ENCODE measurements around the gene POC1A. TPM values are rescaled to one million over a fixed set of nuclear protein-coding genes. Genes with fewer than 3 reads are reported as not detected.
A peak's percentile ranks its signal among the peaks of the same experiment; 100 is the strongest.

Gene POC1A
- total and polyA plus RNA-seq, 10 of the 15 experiments (the other 5 are each of a cell fraction or from before 2014, with no cell fraction given) = 8.5 to 49.8 (median 23.5) TPM

- Histone ChIP-seq H3K9me3 (replicated peaks; ENCODE audit: control insufficient read depth, insufficient read depth, low read length) (no peaks in the 10 kb centered on the region), H3K4me3 (no peak overlapping the region), H3K36me3 (ENCODE audit: control insufficient read depth in 2 of 2, insufficient read depth in 2 of 2, low read length in 1 of 2) (peaks cover 4 to 21% of the 10 kb centered on the region in 2 experiments), H3K9ac (ENCODE audit: control insufficient read depth, insufficient read depth, low read length) (no peak overlapping the region), H3K4me1 (ENCODE audit: control insufficient read depth, insufficient read depth, low read length) (peaks cover 15% of the 10 kb centered on the region), H3K27ac (ENCODE audit: control insufficient read depth, insufficient read depth) (no peak overlapping the region), H3K79me2 (ENCODE audit: control insufficient read depth, insufficient read depth, low read length) (peaks cover 21% of the 10 kb centered on the region), H4K20me1 (ENCODE audit: control insufficient read depth, insufficient read depth) (no peaks in the 10 kb centered on the region), H3K4me2 (ENCODE audit: control insufficient read depth, insufficient read depth) (no peak overlapping the region), H3K27me3 (replicated peaks in 1 of 2; ENCODE audit: control insufficient read depth in 2 of 2, insufficient read depth in 2 of 2, low read length in 1 of 2) (no peaks in the 10 kb centered on the region), H2AFZ (ENCODE audit: control insufficient read depth, low read depth, low read length) (no peak overlapping the region)
- ChIA-PET RAD21 (ENCODE audit: unreplicated experiment) (no interaction called here), SMC1A (ENCODE audit: uncharacterized antibody, unreplicated experiment) (no interaction called here), CTCF (no interaction called here), POLR2A (no interaction called here)
- DNase-seq (ENCODE audit: low read depth, low spot score) = no peak
- FAIRE-seq = no peak
- intact Hi-C loops (cut with micrococcal nuclease; ENCODE audit: unreplicated experiment) = no loop called here
- ATAC-seq = no peak
- WGBS (ENCODE audit: insufficient coverage, insufficient replicate concordance, low lambda C conversion rate, missing lambda C conversion rate) = 69% methylated on average over 2 of the region's 2 CpGs
- in situ Hi-C loops (cut with MboI) = no loop called here
- TF ChIP-seq IKZF2 (IDR thresholded peaks at IDR 0.05) (no peak), MLLT1 (IDR thresholded peaks at IDR 0.05) (peak; percentile 51; the same call in 1 of the 2 replicates)
- no TSS peak for BruUV-seq (replicated peaks)
Measured at GRCh38 chr3:52049503-52049902, 104.7 kb downstream of the POC1A start.

- no TSS peak for BruUV-seq (replicated peaks)
- no peak for TF ChIP-seq WRNIP1 (IDR thresholded peaks at IDR 0.05; ENCODE audit: borderline replicate concordance, low read depth, low read length)
- TF ChIP-seq SUZ12 (IDR thresholded peaks at IDR 0.05; ENCODE audit: unreplicated experiment) = no peak
- no peak for TF ChIP-seq EP300 (IDR thresholded peaks at IDR 0.05; ENCODE audit: borderline replicate concordance in 1 of 2, control insufficient read depth in 1 of 2, low read depth in 2 of 2, low read length in 2 of 2)
- no peak for TF ChIP-seq TCF3 (IDR thresholded peaks at IDR 0.05; ENCODE audit: borderline replicate concordance, insufficient read depth, low read depth, low read length)
- in situ Hi-C loops (cut with MboI) (no loop called here), intact Hi-C loops (cut with micrococcal nuclease; ENCODE audit: unreplicated experiment) (no loop called here)
- Histone ChIP-seq H4K20me1 (ENCODE audit: control insufficient read depth, insufficient read depth) (no peaks in the 10 kb centered on the region), H3K4me2 (ENCODE audit: control insufficient read depth, insufficient read depth) (no peak overlapping the region), H3K36me3 (ENCODE audit: control insufficient read depth in 2 of 2, insufficient read depth in 2 of 2, low read length in 1 of 2) (peaks cover 4 to 21% of the 10 kb centered on the region in 2 experiments), H3K4me3 (no peak overlapping the region), H3K27ac (ENCODE audit: control insufficient read depth, insufficient read depth) (no peak overlapping the region), H3K9ac (ENCODE audit: control insufficient read depth, insufficient read depth, low read length) (no peak overlapping the region), H3K27me3 (replicated peaks in 1 of 2; ENCODE audit: control insufficient read depth in 2 of 2, insufficient read depth in 2 of 2, low read length in 1 of 2) (no peaks in the 10 kb centered on the region), H3K4me1 (ENCODE audit: control insufficient read depth, insufficient read depth, low read length) (peaks cover 5% of the 10 kb centered on the region; the same call in 1 of the 2 replicates), H3K9me3 (replicated peaks; ENCODE audit: control insufficient read depth, insufficient read depth, low read length) (no peaks in the 10 kb centered on the region), H2AFZ (ENCODE audit: control insufficient read depth, low read depth, low read length) (no peak overlapping the region), H3K79me2 (ENCODE audit: control insufficient read depth, insufficient read depth, low read length) (peaks cover 8% of the 10 kb centered on the region)
- ChIA-PET RAD21 (ENCODE audit: unreplicated experiment) (no interaction called here), POLR2A (no interaction called here), CTCF (interaction anchor here (1.2 kb wide), 1 partner anchor 43 kb away, joined by 3 read pairs; no protein-coding TSS in a partner anchor), SMC1A (ENCODE audit: uncharacterized antibody, unreplicated experiment) (no interaction called here)
- FAIRE-seq (no peak), DNase-seq (ENCODE audit: low read depth, low spot score) (no peak), ATAC-seq (no peak)
- WGBS (ENCODE audit: insufficient coverage, insufficient replicate concordance, low lambda C conversion rate, missing lambda C conversion rate) = 89% methylated on average over 20 of the region's 20 CpGs
Measured at GRCh38 chr3:52047295-52047960, 106.8 kb downstream of the POC1A start.

Data from GM12878 (cell line).